Testis (tissue), 2 donors: ENCODE measurements around the gene LRGUK.
A peak's percentile ranks its signal among the peaks of the same experiment; 100 is the strongest.

Source experiments
- CTCF ChIP-seq, 3 experiments: fragments of 450-650 bp in 2 of 3; fragments of 200-600 bp in 1 of 3; sonication (generic) in 1 of 3; IDR thresholded peaks; one replicate each; pipeline ENCODE4 v1.5.1; 2016 to 2019; ENCODE audit warnings: antibody characterized with exemption in 3 of 3, mild to moderate bottlenecking in 2 of 3, moderate library complexity in 1 of 3
- POLR2A ChIP-seq: fragments of 450-650 bp; IDR thresholded peaks from one replicate; pipeline ENCODE4 v1.6.1; 2017; ENCODE audit warnings: antibody characterized with exemption, mild to moderate bottlenecking, moderate library complexity

GRCh38 chr7:134140889-134141867, 14.0 kb downstream of the LRGUK start:
- TF ChIP-seq CTCF (IDR thresholded peaks at IDR 0.05) (peak; percentile 78 to 85 (median 83)), POLR2A (no peak)
